ENCODE data around the gene AP4S1.
"Not testable (repeated sequence)": the region's sequence is repeated elsewhere in the genome, so short reads cannot be mapped to it uniquely, and the experiment has no call there.

Gene AP4S1

DNA sequence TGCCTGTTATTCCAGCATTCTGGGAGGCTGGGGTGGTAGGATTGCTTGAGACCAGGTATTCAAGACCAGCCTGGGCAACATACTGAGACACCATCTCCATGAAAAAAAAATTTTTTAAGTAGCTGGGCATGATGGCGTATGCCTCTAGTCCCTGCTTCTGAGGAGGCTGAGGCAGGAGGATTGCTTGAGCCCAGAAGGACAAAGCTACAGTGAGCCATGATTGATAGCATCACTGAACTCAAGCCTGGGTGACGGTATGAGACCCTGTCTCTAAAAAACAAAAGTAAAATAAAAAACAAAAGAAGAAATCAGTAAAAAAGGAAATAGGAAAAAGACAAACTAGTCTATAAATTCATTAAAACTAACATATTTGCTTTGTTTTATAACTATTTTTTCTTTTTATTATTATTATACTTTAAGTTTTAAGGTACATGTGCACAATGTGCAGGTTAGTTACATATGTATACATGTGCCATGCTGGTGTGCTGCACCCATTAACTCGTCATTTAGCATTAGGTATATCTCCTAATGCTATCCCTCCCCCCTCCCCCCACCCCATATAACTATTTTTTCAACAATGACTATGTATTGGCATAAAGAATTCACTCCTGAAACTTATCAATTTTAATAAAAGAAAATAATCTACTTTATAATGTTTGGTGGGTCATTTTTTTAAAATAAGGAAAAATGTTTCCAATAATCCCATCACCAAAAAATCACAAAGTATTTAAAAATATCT, 15.4 kb upstream of the AP4S1 start:
- no peak for DNase-seq

DNA sequence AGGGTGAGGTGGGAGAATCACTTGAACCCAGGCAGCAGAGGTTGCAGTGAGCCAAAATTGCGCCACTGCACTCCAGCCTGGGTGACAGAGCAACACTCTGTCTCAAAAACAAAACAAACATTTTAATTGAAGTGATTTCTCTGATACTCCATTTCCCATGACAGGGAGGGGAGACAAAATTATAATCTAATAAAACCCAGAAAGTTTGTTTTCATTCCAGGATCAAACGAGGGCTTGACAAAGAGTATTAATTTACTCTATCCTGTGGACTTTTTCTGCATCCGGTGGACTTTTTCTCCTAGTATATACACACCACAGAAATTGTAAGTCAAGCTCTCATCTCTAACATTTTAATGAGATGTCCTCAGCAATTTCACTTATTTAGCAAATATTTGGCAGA, 14.5 kb upstream of the AP4S1 start:
- no peak for DNase-seq

DNA sequence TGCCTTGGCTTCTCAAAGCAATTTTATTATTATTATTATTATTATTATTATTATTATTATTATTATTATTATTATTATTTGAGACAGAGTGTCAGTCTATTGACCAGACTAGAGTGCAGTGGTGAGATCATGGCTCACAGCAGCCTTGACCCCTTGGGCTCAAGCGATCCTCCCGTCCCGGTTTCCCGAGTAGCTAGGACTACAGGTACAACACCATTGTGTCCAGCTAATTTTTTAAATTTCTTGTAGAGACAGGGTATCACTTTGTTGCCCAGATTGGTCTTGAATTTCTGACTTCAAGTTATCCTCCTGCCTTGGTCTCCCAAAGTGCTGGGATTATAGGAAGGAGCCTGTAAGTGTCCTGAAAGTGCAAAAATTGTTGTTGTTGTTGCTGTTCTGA, 11.6 kb upstream of the AP4S1 start:
- no peak for DNase-seq

DNA sequence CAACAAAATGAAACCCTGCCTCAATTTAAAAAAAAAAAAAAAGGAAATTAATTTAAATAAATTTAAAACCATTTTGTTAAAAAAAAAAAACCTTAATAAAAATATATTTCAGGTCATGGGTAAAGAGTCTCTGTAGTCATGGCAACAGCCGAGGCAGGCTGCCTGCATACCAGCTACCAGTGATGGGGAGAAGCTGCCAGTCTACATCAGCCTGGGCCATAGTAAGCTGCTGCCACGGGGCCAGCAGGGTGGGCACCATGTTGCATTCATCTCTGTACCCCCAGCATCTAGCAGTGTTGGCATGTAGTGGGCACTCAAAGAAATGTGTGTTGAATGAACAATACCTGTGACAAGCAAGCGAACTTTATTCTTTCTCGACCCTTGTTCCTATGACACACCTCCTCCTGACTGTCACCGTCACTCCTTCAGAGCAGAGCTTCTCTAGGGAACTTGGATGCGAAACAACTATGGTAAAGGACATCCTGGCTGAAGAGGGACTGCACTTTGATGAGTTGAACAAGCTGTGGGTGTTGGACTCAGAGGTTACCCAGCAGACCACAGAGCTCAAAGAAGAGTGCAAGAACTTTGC, 7.3 kb upstream of the AP4S1 start:
- no peak for DNase-seq

DNA sequence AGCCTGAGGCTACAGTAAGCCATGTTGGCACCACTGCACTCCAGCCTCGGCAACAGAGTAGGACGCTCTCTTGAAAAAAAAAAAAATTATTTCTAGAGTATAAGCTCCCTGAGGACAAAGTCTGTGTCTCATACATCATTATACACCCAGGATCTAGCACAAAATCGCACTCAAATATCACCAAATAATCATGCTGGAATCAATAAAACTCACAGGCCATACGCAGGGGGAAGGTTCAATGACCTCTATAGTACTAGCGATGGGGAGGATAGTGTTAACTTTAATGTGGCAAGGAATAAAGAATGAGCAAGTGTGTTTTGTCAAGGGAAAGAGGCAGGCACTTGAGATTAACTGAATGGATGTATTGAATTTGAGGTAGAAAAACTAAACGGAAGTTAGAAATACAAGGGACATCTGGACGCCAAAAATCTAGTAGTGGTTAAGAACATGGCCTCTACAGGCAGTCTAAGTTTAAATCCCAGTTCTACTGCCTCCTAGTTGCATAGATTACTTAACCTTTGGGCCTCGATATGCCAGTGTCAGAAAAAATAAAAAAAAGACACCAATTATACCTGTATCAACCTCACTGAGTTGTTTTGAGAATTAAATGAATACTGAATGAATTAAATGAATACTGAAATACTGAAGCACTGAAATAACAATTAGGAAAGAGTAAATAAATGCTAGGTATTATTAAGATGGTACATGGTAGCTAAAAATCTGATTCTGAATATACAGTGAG, 4.4 kb upstream of the AP4S1 start:
- no peak for DNase-seq

DNA sequence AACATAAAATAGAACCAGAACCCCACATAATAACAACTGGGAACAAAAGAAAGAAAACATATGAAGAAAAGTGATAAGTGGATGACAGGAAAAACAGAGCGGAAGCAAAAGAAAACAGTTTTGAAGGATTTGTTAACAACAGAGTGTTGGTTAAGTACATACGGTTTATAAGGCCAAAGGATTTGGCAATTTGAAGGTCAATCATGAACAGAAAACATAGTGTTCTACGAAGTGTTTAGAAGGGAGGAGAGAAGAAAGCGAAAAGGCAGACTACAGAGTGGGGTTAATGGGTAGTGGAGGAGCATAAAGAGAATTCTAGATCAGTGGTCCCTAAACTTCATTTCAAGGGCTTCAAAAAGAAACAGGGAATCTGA, 3.9 kb upstream of the AP4S1 start:
- DNase-seq: no peak

DNA sequence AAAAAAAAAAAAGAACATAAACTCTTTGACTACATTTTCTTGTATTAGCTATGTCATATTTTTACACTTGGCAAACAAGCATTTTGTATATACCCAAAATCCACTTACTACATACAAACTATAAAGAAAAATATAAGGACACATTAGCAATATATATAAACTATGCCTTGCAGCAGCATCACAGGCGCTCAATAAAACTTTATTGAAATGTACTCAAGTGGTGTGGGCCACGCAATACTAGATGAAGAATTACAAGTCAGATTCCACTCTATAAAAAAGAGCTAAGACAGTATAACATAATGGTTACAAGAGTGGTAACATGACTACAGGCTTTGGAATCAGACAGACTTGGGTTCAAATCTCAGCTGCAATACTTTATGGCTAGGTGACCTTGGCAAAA, 3.1 kb upstream of the AP4S1 start:
- no peak for DNase-seq

DNA sequence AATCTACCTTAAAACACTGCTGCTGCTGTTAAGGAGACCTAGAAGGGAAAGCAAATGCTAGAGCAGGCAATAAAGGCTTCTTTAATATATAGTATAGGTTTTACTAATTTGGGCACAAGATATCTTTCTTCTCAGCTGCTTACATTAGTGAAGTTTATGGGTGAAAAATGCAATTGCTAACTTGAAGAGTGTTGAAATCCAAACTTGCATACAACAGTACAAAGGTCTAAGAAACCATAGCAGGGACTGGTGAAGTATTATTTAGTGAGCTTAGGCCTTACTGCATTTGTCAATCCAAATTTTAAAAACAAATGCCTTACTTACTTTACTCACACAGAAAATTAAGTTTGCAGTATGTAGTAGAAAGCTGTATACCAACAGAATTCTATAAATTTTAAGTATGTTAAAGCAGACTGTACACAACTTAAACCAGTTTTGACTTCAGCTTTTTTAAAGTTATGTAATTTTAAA, 1.4 kb upstream of the AP4S1 start:
- no peak for DNase-seq

DNA sequence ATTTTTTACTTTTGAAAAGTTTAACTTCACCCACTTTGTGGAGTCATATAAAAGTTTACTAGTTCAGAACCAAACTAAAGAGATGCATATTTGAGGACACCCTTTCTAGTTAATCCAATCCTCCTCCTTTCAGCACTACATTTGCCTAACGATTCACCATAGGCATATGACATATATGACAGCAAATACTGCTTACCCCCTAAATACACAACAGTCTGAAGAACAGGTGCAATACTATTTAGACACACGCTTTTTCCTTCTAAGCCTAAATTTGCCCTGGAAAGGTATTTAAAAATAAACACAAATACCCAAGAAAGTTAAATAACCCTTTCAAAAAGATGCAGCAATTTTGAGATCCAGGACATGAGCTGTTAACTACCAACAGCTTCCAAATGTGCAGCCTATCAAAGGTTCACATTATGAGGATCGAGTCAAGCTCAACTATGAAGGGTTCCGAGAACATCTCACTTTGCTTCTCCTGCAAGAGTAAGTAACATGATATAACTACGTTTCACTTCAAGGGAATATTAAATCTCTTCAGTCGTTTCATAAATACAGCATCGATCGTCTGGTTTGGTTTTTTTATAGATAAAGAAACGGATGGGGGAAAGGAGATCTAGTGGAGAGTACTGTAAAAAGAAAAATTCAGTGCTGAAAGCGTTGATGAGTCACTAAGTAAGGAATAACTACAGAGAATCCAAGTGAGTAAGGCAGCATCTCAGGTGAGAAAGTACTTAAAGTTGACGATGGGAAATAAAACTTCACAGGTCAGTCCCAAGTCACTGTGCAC, 677 bp upstream of the AP4S1 start:
- DNase-seq: no peak

DNA sequence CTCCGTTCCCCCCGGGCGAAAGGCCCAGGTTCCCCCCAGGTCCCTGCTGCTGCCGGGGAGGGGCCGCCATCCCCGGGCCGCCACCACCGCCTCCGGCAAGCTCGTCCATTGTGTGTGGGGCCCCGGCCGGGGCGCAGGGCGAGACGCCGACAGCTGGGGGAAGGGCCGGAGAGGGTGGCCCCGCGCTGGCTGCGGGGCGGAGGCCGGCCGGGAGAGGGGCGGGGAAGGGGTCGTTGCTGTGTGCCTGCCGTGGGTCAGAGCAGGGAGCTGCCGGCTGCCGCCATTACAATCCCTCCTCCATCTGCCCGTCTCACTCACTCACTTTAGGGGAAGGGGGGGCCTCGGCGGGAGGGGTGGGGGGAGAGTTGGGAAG, 614 bp downstream of the AP4S1 start, which contains the start of gene STRN3:
TSS of gene STRN3 (minus strand) at position 303 of the 373 bp plus-strand sequence. CDS start at position 109, 194 bp downstream.
- DNase-seq: no peak

DNA sequence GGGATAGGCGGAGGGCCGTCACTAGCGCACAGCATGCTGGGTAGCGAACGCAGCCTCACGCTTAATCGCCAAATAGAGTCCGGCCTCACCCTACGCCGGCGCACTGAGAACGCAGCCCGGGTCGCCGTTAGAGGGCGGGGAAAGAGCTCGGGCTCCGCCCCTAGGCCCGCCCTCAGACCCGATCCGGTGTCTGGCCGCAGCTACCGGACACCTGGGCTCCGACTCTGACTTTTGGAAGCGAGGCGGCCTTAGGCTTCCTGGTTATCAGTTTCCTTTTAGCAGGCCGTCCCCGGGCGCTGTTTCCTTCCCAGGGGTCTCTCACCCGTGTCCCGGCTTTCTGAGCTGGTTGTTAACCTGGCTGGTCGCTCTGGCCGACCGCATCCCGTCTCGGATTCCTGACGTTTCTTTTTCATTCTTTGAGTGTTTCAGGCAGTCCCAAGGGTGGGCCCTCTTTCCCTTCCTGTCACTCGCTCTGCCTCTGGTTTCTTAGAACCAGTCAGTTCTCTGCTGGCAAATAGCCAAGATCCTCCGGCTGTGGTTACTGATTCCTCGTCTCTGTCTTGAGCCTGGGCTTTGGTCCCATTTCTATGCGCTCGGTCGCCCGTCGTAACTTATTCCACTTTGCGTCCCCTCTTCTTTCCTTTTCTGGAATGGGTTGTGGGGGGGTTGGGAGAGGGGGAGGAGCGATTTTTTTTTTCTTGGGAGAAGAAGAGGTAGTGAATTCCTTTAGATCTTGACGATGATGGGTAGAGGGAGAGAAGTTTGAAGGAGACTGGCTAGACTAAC, 1.2 kb downstream of the AP4S1 start:
- peak; percentile 86 for DNase-seq

DNA sequence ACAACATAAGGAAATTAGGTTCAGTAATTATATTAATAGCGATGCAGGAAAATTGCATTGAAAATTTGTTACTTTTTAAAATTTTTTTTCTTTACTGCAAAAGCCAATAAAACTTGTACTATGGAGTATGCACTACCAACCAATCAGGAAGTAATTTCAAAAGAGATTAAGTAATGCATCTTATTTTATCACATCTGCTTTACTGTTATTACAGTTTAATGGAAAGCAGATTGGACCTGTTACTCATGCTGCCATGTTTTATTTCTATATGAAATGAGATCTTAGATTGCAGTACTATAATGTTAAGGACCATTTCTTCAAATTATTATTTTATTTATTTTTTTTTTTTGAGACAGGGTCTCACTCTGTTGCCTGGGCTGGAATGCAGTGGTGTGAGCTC, 2.4 kb downstream of the AP4S1 start:
- DNase-seq: no peak

DNA sequence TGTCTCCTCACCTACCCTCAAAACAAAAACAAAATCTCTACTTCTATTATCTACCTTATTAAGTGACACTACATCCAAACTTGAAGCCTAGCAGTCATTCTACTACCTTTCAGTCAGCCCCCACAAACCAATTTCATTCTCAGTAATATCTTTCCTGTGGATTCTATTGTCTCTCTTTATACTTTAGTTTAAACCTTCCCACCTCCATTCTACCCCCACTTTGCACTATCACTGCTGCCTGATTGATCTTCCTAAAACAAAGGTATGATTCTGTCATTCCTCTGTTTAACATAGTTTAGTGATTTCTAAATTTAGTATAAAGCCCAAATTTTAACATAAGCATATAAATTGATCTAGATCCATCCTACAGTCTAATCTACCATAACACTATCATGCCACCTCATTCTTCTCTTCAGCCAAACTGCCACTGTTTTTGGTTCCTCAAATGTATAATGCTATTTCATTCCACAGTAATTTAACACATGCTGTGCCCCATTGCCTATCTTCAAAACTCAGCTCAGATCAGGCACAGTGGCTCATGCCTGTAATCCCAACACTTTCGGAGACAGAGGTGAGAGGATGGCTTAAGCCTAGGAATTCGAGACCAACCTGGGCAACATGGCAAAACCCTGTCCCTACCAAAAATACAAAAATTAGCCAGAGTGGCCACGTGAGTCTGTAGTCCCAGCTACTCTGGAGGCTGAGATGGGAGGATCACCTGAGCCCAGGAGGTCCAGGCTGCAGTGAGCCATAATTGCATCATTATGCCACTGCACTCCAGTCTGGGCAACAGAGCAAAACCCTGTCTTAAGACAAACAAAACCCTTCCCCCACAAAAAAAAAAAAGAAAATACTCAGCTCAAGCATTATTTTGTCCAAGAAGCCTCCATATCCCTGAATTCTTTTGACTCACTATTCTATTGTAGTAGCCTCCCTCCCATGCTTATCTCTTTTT, 3.8 kb downstream of the AP4S1 start:
- DNase-seq: no peak

DNA sequence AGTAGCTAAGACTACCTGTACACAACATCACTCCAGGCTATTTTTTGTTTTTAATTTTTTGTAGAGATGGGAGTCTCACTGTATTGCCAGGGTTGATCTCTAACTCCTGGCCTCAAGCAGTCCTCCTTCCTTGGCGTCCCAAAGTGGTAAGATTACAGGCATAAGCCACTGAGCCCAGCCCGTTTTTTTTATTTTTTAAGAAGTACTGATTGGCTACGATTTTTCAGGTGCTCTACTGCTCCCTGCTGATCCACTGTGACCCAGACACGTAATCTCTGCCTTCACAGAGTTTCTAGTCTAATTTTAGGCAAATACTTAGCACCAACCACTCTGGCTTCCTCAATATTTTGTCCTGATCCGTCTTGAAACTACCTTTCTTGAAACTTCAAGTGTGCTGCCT, 5.0 kb downstream of the AP4S1 start:
- no peak for DNase-seq

DNA sequence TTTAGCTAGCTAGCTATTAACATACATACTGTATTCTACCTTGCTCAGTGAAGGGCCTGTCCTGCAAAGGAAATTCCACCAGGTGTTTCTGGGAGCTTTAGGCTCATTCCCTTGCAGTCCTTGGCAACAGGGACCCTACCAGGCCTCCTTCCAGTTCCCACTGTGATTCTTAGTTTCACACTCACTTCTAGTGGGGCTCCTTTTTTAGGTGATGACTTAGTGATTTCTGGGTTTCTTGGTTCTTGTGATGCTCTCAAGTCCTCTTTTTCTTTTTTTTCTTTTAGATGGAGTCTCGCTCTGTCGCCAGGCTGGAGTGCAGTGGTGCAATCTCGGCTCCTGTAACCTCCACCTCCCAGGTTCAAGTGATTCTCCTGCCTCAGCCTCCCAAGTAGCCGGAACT, 11.1 kb downstream of the AP4S1 start:
- no peak for DNase-seq

DNA sequence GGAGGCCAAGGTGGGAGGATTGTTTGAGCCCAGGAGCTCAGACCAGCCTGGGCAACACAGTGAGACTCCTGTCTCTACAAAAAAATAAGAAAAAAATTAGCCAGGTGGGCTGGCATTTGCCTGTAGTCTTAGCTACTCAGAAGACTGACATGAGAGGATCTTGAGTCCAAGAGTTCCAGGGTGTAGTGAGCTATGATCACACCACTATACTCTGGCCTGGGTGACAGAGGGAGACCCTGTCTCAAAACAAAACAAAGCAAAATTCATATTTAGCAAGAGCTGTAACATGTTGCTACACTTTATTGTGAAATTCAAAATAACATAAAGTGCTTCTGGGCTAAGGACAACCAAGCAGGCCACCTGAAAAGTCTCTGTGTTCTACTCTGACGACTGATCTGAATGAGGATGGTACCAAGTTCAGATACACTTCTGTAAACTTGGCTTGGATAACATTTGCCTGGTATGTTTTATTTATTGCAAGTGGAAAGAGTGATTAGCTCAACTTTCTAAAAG, 12.3 kb downstream of the AP4S1 start:
- no peak for DNase-seq

DNA sequence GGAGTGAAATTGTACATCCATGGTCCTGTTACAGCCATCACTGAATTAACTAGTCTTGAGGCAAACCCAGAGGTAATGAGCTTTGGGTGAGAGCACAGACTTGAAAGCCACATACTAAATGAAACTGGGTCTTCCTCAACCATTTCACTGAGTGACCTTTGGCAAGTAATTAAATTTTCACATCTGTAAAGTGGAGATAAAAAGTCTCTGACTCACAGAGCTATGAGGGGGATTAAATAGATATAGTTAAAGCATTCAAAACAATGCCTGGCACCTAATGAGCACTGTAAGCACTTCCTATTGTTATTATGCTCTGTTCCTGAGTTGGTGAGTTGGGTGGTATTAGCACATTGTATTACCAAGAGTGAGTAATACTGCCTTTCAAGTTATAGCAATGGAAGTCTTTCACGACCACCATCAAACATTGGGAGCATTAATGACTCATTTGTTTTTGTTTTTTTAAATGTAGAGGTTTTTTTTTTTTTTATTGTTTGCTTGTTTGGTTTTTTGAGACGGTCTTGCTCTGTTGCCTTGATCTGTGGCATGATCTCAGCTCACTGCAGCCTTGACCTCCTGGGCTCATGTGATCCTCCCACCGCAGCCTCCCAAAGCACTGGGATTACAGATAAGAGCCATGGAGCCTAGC, 13.2 kb downstream of the AP4S1 start:
- no peak for DNase-seq

DNA sequence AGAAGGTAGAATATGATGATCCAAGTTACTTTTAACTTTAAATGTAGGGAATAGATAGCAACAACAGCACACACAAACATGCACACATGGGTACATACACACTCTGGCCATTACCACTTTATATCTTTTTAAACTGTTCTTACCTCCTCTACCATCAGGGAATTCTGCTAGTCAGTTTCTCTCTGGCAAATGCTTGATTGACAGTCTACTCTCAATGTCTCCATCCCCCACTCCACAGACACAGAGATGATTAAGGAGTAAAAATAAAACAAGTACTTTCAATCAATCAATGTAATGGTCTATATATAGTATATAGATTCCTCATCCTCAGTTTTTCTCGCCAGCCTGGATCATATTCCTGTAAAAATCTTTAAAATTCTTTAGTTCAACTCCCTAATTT, 16.9 kb downstream of the AP4S1 start:
- DNase-seq: no peak

DNA sequence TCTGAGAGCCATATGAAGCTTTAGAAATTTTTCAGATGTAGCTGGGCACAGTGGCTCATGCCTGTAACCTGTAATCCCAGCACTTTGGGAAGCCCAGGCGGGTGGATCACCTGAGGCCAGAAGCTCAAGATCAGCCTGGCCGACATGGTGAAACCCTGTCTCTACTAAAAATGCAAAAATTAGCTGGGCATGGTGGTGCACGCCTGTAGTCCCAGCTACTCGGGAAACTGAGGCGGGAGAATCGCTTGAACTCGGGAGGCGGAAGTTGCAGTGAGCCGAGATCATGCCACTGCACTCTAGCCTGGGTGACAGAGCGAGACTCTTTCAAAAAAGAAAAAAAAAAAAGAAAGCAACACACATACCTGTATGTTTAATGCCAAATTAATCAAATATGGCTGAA, 17.4 kb downstream of the AP4S1 start:
- not testable (repeated sequence) for DNase-seq

DNA sequence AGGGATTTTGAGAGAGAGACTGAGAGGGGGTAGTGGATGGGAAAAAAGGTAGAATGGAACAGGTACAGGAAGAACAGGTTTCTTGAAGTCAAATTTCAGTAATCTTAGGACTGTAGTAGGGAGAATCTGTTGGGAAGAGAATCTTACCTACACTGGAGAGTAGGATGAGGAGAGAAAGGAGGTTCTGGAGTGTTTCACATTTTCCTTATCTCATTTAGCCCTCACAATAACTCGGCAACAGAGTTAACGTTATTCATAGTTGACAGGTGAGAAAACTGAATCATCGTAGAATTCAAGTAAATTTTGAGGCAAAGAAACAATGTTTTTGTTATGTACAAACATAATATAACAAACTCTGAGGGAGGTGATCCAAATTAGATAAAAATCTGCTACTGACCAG, 17.9 kb downstream of the AP4S1 start:
- no peak for DNase-seq

Data from cortex of kidney (tissue), 1 donor.